Lung microvascular endothelial cell (primary cell): Measurements from ENCODE around the gene ZDHHC8. TPM values are rescaled to one million over a fixed set of nuclear protein-coding genes. Genes with fewer than 3 reads are reported as not detected.

Source experiments
- DNase-seq, 2 donors: peaks; one replicate each; pipeline versions ENCODE4 v3.0.0 to v3.0.0-alpha.2; 2010; ENCODE audit warnings: low read depth in 2 of 2
- total RNA-seq: library from RNA; depleted of rRNA; stranded (reverse); fragments of >200 nt; gene quantifications from 2 replicates; pipeline ENCODE4 v1.2.1, GENCODE V29; 2014

Gene ZDHHC8
- total RNA-seq, 1 donor from 2014 or later = 4.2 TPM

- no peak for DNase-seq
Observed at GRCh38 chr22:20178075-20178914, 46.7 kb downstream of the ZDHHC8 start.

GRCh38 chr22:20178915-20179227 lies 47.3 kb downstream of the ZDHHC8 start:
- no peak for DNase-seq

- no peak for DNase-seq
Observed at GRCh38 chr22:20179455-20180244, 48.0 kb downstream of the ZDHHC8 start.

GRCh38 chr22:20180245-20180630 lies 48.6 kb downstream of the ZDHHC8 start:
- DNase-seq = no peak

- DNase-seq = no peak
Observed at GRCh38 chr22:20180640-20181039, 49.0 kb downstream of the ZDHHC8 start.

- no peak for DNase-seq
Observed at GRCh38 chr22:20181194-20181883, 49.7 kb downstream of the ZDHHC8 start.

GRCh38 chr22:20181884-20182236 lies 50.3 kb downstream of the ZDHHC8 start:
- DNase-seq = no peak

- no peak for DNase-seq
Observed at GRCh38 chr22:20182365-20182764, 50.8 kb downstream of the ZDHHC8 start.

- DNase-seq = no peak
Observed at GRCh38 chr22:20183101-20183500, 51.5 kb downstream of the ZDHHC8 start.

GRCh38 chr22:20183823-20184222 lies 52.2 kb downstream of the ZDHHC8 start:
- DNase-seq = no peak

GRCh38 chr22:20184501-20185165 lies 53.0 kb downstream of the ZDHHC8 start:
- DNase-seq = no peak

- DNase-seq = no peak
Observed at GRCh38 chr22:20185750-20186149, 54.1 kb downstream of the ZDHHC8 start.

GRCh38 chr22:20186183-20186870 lies 54.7 kb downstream of the ZDHHC8 start:
- peak in 1 of 2 donors; percentile 44 for DNase-seq

GRCh38 chr22:20186871-20187546 lies 55.4 kb downstream of the ZDHHC8 start:
- DNase-seq = no peak

GRCh38 chr22:20187777-20188566 lies 56.4 kb downstream of the ZDHHC8 start:
- DNase-seq = no peak

- DNase-seq = no peak
Observed at GRCh38 chr22:20188567-20188877, 56.9 kb downstream of the ZDHHC8 start.

- DNase-seq = no peak
Observed at GRCh38 chr22:20191000-20191515, 59.5 kb downstream of the ZDHHC8 start.

- no peak for DNase-seq
Observed at GRCh38 chr22:20191803-20192202, 60.2 kb downstream of the ZDHHC8 start.

GRCh38 chr22:20192293-20192971 lies 60.8 kb downstream of the ZDHHC8 start:
- no peak for DNase-seq
